ENCODE data around the gene LCN15. TPM values are rescaled to one million over a fixed set of nuclear protein-coding genes. Genes with fewer than 3 reads are reported as not detected.
"Not testable (repeated sequence)": the region's sequence is repeated elsewhere in the genome, so short reads cannot be mapped to it uniquely, and the experiment has no call there.

LCN15 gene
- total RNA-seq, 1 donor from 2014 or later, result not detected

DNA sequence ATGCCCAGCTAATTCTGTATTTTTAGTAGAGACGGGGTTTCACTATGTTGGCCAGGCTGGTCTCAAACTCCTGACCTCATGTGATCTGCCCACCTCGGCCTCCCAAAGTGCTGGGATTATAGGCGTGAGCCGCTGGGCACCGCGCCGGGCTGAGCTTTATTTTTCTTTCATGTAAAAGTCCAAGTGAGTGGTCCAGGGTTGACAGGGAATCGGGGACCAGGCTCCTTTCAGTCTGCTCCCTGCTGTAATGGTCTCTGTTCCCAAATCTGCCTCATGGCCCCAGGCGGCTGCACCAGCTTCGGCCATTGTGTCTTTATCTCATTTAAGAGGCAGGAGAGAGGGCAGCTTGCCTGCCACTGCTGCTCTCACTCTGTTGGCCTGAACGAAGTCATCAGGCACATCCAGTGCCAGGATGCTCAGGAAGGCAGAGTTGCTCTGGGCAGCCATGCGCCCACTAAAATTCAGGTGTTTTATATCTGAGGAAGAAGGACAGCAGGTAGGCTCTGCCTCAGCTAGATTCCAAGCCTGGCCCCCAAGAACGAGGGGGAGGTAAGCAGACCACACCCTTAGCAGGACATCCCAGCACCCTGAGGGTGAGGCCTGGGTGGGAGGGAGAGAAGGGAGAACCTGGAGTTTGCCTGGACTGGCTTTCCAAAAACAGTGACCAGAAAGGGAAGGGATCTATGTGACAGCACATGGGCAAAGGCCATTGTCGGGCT, 30.1 kb upstream of the LCN15 start:
- no peak for DNase-seq

DNA sequence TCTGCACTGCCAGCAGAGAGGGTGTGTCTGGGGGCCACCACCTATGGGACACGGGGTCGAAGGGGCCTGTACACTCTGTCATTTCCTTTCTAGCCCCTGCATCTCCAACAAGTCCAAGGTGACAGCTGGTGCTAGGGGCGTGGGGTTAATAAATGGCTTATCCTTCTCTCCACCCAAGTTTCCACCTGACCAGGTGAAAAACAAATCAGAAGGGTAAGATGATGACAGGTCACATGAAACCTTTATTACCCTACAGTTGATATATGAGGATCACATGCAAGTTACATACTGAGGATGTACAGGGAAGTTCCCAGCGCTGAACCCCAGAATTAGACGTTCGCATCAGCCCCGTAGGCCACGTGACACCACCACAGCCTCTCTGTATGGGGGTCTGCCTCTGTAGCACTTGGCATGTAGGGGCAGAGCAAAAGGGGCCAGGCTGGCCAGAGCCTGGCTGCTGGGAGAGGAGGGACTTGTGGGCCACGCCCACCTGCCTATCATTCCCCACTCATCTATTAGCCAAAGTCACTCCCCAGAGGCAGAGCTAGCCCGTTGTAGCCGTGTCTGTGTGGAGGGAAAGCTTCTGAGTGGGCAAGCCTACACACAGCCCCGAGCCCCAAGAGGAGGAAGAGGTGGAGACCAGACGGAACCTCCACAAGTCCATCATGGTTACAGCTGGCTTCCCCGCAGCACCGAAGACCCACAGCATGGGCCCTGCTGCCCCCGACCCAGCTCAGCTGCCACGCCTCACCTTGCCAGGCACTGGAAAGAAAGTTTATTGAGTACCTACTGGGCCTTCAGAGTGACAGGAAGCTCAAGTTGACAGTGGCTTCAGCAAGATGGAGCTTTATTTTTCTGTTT, 29.0 kb upstream of the LCN15 start:
- no peak for DNase-seq

DNA sequence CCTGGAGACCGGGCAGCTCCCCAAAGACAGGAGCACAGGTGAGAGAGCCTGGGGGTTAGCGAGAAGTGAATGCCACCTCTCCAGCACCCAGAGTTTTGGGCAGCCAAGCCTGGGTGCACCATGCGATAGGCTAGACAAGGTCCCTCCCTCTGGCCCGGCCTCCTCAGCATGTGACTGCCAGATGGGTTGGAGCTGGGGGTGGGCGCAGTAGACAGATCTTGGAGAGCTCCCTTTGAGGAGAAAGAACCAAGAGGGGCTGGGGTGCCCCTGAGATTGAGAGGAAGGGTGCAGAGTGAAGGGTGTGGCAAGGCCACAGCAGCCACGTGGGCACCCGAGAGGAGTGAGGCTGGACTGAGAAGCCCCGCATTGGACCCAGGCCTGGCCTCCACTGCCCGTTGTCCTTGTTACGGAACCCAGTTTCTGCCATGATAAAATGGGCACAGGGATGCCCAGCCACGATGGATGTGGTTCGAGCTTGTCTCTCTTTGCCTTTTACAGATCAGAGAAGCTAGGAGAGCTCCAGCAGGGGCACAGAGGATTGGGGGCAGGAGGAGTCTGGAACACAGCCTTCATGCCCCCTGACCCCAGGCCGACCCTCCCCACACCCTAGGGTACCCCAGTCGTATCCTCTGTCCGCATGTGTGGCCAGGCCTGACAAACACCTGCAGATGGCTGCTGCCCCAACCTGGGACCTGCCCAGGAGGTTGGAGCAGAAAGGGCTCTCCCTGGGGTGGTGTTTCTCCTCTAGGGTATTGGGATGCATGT, 28.2 kb upstream of the LCN15 start:
- DNase-seq, result no peak

DNA sequence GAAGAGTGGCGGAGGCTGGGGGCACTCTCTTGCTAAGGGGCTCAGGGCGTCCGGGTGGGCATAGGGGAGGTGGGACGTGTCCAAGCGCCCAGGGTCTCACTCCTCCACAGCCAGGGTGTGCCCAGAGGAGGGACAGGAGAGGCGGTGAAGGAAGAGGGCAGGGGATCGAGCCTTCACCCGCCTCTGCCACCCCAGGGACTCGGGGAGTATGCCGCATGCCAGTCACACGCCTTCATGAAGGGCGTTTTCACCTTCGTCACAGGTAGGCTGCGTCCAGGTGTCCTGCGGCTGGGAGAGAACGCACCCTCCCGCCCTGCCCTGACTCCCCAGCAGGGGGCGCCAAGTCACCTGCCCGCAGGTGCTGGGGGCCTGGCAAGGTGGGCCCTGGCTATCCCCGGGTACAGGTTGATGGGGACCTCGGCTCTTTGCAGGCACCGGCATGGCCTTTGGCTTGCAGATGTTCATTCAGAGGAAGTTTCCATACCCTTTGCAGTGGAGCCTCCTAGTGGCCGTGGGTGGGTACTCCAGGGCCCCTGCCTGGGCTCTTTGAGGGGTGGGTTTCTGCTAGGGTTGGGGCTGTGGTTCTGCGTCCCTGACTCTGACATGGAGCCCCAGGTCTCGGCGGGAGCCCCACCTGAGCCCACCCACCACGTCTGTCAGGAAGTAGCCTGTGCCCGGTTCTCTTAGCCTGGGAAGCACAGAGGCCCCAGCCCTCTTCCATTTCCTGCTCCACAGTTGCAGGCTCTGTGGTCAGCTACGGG, 27.4 kb upstream of the LCN15 start:
- no peak for DNase-seq

DNA sequence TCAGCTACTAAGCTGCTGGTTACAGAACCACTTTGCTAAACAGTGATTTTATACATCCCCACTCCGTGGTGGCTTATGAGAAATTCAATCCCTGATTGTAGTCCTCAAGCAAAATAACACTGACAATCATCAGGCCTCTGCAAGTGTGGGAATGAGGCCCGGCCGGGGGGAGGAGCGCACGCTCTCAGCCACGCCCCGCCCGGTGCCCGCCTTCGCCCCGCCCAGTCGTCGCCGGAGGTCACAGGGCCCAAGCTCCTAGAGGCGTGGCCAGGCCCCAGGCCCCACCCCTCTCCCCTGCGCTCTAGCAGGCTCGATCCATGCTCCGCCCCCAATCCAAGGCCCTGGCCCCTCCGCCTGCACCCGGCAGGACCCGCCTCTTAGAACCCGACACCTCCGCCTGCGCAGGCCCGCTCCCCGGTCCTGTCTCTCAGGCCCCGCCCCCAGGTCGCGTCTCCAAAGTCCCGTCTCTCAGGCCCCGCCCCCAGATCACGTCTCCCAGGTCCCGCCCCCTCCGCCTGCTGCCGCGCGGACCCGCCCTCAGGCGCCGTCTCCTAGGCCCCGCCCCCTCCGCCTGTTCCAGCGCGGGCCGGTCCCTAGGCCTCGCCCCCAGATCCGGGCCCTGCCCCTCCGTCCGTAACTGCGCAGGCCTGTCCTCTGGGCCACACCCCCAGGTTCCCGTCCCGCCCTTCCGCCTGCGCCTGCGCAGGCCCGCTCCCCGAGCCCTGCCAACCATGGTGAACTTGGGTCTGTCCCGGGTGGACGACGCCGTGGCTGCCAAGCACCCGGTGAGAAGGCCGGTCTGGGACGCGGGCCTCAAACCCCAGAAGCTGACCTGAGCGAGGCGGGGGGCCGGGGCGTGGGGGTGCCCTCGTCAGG, 26.6 kb upstream of the LCN15 start, which contains the start of gene TMEM141:
TMEM141 (plus strand) TSS at position 705 of the 876 bp plus-strand sequence; CDS start at position 732, 27 bp downstream.
- DNase-seq, result peak; percentile 100

DNA sequence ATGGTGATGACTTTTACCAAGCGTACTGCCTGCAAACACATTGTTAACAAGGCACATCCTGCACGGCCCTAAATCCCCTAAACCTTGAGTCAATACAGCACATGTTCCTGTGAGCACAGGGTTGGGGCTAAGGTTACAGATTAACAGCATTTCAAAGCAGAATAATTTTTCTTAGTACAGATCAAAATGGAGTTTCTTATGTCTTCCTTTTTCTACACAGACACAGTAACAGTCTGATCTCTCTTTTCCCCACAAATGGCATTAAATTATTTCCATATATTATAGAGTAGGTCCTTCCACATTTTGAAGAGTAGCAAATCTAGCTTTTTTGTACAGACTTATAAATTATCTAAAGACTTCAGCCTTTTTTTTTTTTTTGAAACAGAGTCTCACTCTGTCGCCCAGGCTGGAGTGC, 25.2 kb upstream of the LCN15 start:
- DNase-seq, result no peak

DNA sequence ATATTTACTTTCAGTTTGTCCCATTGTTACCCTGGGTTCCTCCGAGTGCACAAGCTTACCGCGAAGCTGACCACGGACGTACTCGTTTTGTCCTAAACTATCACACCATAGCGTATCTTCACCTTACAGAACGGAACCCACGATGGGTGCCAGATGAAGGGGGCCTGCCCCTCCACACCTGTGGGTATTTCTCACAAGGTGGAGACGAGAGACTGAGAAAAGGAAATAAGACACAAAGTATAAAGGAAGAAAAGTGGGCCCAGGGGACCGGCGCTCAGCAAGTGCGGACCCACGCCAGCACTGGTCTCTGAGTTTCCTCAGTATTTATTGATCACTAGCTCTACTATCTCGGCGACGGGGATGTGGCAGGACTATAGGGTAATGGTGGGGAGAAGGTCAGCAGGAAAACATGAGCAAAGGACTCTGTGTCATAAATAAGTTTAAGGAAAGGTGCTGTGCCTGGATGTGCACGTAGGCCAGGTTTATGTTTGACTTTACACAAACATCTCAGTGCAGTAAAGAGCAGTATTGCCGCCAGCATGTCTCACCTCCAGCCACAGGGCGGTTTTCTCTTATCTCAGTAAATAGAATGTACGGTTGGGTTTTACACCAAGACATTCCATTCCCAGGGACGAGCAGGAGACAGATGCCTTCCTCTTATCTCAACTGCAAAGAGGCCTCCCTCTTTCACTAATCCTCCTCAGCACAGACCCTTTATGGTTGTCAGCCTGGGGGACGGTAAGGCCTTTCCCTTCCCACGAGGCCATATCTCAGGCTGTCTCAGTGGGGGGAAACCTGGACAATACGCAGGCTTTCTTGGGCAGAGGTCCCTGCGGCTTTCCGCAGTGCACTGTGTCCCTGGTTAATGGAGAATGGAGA, 24.6 kb upstream of the LCN15 start:
- not testable (repeated sequence) for DNase-seq

DNA sequence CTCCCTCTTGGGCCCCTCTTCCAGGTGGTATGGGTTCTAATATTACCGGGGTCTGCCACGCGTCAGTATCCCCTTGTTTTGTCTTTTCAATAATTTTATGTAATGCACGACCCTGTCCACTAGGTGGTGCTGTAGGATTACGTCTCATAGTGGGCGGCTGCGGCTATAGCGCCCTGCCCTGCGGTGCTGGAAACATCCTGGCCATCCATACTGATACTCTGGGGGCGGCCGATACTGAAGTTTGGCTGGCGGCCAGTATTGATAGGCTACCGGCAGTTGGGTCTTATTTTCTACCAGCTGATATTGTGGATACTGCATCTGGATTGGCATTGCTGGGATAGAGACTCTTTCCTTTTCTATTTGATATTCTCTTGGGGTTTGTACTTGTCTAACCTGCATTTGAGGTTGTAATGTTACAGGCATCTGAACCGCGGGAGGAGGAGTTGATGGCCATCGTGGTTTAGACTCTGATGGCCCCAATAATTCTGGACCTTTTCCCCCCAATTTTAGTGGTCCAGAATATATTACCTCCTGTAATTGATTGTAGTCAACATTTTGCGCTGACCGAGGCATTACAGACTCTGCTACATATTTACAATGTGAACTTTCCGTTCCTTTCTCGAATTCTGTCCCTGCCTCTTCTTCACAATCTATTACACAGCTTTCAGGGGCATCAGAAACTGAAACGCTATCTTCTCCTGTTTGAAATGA, 23.5 kb upstream of the LCN15 start:
- DNase-seq, result no peak

DNA sequence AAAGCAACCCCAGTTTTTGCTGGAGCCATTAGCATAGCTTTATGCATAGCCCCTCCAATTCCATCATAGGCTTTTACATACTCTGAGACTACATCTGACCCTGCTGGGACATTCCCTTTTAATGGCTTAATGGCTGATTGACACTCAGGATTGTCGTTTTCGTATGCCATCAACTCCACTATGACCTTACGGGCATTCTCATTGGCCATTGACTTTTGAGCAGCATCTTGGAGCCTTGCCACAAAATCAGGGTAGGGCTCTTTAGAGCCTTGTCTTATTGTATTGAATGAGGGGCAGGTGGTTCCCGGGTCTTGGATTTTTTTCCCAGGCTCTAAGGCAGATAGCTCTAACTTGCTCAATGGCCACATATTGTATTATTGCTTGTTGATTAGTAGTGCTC, 22.7 kb upstream of the LCN15 start:
- DNase-seq, result not testable (repeated sequence)

DNA sequence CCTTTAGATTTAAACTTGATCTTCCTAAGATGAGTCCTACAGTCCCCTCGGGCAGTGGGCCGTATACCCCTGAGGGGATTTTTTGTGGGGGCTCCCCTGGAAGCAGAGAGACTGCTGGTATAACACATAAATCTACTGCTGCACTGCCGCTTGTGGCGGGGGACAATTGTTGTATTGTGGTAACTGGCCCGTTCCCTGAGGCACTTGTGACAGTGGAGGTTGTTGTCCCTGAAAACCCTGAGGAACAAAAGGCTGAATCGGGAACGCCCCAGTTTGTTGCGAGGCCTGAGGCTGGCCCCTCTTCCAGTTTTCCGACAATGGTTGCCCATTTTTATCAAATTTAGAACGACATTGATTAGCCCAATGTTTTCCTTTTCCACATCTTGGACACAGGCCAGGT, 22.1 kb upstream of the LCN15 start:
- DNase-seq, result no peak

DNA sequence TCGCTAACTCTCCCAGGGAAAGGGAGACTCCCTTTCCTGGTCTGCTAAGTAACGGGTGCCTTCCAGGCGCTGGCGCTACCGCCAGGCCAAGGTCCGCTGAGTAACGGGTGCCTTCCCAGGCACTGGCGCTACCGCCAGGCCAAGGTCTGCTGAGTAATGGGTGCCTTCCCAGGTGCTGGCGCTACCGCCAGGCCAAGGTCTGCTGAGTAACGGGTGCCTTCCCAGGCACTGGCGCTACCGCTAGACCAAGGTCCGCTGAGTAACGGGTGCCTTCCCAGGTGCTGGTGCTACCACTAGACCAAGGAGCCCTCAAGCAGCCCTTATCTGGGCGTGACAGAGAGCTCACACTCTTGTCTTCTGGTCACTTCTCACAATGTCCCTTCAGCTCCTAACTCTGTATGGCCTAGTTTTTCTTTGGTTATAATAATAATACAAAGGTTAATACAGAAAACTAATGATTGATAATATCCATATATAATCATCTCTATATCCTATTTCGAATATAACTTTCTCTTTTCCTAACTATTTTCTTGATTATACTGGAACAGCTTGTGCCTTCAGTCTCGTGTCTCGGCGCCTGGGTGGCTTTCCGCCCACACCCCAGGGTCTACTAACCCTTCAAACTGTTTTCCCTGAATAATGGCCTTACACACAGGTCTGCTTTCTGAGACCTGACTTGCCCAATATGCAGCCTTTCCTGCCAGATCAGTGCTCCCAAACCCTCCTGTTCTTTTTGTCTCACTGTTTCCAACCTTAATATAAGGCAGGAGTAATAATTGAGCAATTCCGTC, 21.4 kb upstream of the LCN15 start:
- not testable (repeated sequence) for DNase-seq

DNA sequence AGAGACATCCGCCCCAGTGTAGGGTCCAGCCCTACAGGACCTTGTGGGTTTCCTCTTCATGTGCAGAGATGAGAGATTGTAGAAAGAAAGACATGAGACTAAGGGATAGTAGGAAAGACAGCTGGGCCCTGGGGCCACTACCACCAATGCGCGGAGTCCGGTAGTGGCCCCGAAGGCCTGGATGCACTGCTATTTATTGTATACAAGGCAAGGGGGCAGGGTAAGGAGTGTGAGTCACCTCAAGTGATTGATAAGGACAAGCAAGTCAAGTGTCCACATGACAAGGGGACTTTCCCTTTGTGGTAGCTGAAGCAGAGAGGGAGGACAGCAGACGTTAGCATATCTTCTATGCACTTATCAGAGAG, 20.7 kb upstream of the LCN15 start:
- no peak for DNase-seq

DNA sequence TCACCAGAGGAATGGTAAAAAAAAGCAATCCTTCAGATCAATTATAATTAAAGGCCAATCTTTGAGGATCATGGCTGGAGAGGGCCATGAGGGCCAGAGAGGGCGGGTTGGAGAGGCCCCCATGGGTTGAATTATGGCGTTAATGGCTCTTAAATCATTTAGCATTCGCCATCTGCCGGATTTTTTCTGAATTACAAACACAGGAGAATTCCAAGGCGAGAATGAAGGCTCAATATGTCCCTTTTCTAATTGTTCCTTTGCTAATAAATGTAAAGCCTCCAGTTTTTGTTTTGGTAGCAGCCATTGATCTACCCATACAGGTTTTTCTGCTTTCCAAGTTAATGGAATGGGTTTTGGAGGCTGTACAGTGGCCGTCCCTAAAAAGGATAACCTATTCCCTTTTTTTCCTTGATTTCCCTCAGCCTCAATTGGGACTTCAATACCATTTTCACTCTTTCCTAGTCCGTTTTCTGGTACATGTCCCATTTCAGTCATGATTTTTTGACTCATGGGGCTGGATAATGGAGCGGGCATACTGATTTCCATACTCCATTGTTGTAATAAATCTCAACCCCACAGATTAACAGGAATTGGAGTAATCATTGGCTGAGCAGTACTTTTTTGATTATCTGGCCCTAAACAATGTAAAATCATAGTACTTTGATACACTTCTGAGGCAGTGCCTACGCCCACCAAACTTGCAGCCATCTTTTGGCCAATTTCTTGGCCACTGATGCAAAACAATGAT, 20.1 kb upstream of the LCN15 start:
- DNase-seq, result no peak

DNA sequence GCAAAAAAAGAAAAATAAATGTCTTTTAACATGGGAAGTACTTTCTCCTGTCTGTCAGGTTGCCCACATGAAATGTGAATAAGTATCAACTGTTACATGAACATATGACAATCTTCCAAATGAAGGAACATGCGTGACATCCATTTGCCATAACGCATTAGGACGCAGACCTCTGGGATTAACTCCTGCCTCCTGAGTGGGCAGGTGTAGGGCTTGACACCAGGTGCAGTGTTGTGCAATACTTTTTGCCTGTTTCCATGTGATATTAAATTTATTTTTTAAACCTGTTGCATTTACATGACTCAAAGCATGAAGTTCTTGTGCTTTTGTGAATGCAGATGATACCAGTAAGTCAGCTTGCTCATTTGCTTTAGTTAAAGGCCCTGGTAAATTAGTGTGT, 18.1 kb upstream of the LCN15 start:
- DNase-seq, result no peak

DNA sequence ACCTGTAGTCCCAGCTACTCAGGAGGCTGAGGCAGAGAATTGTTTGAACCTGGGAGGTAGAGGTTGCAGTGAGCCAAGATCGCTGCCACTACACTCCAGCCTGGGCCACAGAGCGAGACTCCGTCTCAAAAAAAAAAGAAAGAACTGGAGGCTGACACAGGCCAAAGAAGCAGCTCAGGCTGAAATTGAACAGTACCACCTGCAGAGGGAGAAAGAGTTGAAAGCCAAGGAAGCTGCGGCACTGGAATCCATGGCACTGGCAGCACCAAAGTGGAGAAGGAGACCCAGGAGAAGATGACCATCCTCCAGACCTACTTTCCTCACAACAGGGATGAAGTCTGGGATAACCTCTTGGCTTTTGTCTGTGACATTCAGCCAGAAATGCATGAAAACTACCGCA, 15.5 kb upstream of the LCN15 start:
- no peak for DNase-seq

DNA sequence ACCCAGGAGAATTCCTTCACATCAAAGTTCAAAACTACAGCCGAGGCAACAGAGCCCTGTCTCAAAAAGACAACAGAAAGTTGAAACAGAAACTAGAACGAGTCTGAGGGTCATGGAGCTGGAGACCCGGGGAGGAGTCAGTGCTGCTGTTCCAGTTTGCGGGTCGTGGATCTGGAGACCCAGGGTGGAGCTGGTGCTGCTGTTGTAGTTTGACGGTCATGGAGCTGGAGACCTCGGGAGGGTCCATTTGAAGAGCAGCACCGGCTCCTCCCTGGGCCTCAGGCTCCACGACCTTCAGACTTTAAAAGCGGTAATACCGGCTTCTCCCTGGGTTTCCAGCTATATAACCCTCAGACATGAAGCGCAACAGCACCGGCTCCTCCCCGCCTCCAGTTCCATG, 13.0 kb upstream of the LCN15 start:
- DNase-seq, result no peak

DNA sequence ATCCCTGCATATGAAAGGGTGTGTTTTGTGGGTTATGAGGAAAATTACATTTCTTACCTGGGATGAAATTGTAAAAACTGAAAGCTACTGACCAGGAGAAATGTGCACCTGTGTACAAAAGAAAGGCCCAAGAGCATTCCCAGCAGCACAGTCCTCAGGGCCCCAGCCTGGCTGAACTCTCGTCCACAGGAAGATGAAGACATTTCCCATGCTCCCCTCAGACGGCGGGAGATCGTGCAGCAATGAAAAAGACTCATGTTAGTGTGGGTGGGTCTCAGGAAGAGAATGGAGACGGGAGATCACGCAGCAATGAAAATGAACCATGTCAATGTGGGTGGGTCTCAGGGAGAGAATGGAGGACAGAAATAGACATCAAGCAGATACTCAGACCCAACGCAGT, 12.6 kb upstream of the LCN15 start:
- no peak for DNase-seq

DNA sequence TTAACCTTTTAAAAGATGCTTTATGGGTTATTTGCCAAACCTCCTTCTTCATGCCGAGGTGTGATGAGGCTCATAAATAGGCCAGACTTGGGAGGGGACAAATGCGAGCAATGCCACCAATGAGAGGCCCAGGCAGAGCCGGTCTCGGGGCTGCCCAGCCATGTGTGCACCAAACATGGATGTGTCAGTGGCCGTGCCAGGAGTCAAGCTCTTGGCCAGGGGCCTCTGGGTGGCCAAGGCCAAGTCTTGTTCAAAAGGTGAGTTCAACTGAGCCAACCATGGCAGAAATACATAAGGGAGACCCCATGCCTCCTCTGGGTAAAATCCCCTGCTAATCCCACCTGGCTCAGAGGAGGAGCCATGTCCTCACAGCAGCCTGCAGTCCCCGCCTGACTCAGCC, 10.9 kb upstream of the LCN15 start:
- no peak for DNase-seq

Measured in occipital lobe (tissue), 2 donors.